ENCODE results near the gene PPT2.
"Not testable (repeated sequence)": the region's sequence is repeated elsewhere in the genome, so short reads cannot be mapped to it uniquely, and the experiment has no call there.

Gene PPT2

GRCh38 chr6:32186151-32186840, 32.4 kb downstream of the PPT2 start:
- Histone ChIP-seq H3K36me3 (replicated peaks in 1 of 2; ENCODE audit: control insufficient read depth in 2 of 2, insufficient read depth in 2 of 2, low read length in 2 of 2) (peaks cover 32 to 59% of the 10 kb centered on the region in 2 donors), H3K4me1 (ENCODE audit: control insufficient read depth in 2 of 2, insufficient read depth in 1 of 2, low read depth in 1 of 2, low read length in 2 of 2) (peaks cover 15 to 16% of the 10 kb centered on the region in 2 donors), H3K27ac (replicated peaks; ENCODE audit: low read length) (peak overlapping the region; percentile 24)
- H3K9ac ChIP-seq (ENCODE audit: low read depth, low read length, poor library complexity); H2AK5ac ChIP-seq (ENCODE audit: low read depth, low read length); H4K8ac ChIP-seq (ENCODE audit: low read depth, low read length); DNase-seq (ENCODE audit: low spot score); H3K27me3 ChIP-seq (ENCODE audit: control insufficient read depth in 3 of 3, insufficient read depth in 3 of 3, low read depth in 1 of 3, low read length in 3 of 3); H2BK12ac ChIP-seq (ENCODE audit: low read length); H4K91ac ChIP-seq (ENCODE audit: low read depth, low read length, poor library complexity); H3K9me3 ChIP-seq (replicated peaks in 1 of 2; ENCODE audit: control insufficient read depth in 2 of 2, insufficient read depth in 1 of 2, low read depth in 1 of 2, low read length in 2 of 2); H3K4me2 ChIP-seq (ENCODE audit: insufficient read depth, low read length, poor library complexity, severe bottlenecking); H2BK15ac ChIP-seq (ENCODE audit: low read length); H3K79me1 ChIP-seq (ENCODE audit: low read depth, low read length); H2BK5ac ChIP-seq (ENCODE audit: low read length); H2AFZ ChIP-seq (ENCODE audit: low read length); H3K4me3 ChIP-seq (ENCODE audit: low read length in 2 of 2); H3K23ac ChIP-seq (ENCODE audit: low read depth, low read length, poor library complexity); H3K4ac ChIP-seq (ENCODE audit: low read length); H2BK120ac ChIP-seq (ENCODE audit: low read depth, low read length); H3K18ac ChIP-seq (ENCODE audit: low read length); H3K14ac ChIP-seq (ENCODE audit: low read length): not testable (repeated sequence)
- WGBS, 2 donors (ENCODE audit: extremely low coverage in 2 of 2, insufficient read length in 2 of 2, insufficient replicate concordance in 1 of 2): no CpG with 5 or more reads among the region's 10 CpGs

GRCh38 chr6:32187009-32187709, 33.2 kb downstream of the PPT2 start:
- H2AK5ac ChIP-seq (ENCODE audit: low read depth, low read length): no peak overlapping the region
- H2BK15ac ChIP-seq (ENCODE audit: low read length): no peak overlapping the region
- DNase-seq (ENCODE audit: low spot score): no peak
- H2BK120ac ChIP-seq (ENCODE audit: low read depth, low read length): no peak overlapping the region
- no peaks in the 10 kb centered on the region for H3K9me3 ChIP-seq (replicated peaks in 1 of 2; ENCODE audit: control insufficient read depth in 2 of 2, insufficient read depth in 1 of 2, low read depth in 1 of 2, low read length in 2 of 2)
- H3K36me3 ChIP-seq (replicated peaks in 1 of 2; ENCODE audit: control insufficient read depth in 2 of 2, insufficient read depth in 2 of 2, low read length in 2 of 2): peaks cover 28 to 51% of the 10 kb centered on the region in 2 donors
- H4K8ac ChIP-seq (ENCODE audit: low read depth, low read length): no peak overlapping the region
- no peak overlapping the region for H2BK5ac ChIP-seq (ENCODE audit: low read length)
- H3K27ac ChIP-seq (replicated peaks; ENCODE audit: low read length): peak overlapping the region; percentile 26
- no peak overlapping the region for H3K18ac ChIP-seq (ENCODE audit: low read length)
- H3K4ac ChIP-seq (ENCODE audit: low read length): no peak overlapping the region
- H3K23ac ChIP-seq (ENCODE audit: low read depth, low read length, poor library complexity): no peak overlapping the region
- H4K91ac ChIP-seq (ENCODE audit: low read depth, low read length, poor library complexity): no peak overlapping the region
- H3K79me1 ChIP-seq (ENCODE audit: low read depth, low read length): peaks cover 7% of the 10 kb centered on the region
- no peak overlapping the region for H3K4me2 ChIP-seq (ENCODE audit: insufficient read depth, low read length, poor library complexity, severe bottlenecking)
- no peaks in the 10 kb centered on the region for H3K27me3 ChIP-seq (ENCODE audit: control insufficient read depth in 3 of 3, insufficient read depth in 3 of 3, low read depth in 1 of 3, low read length in 3 of 3)
- H2BK12ac ChIP-seq (ENCODE audit: low read length): no peak overlapping the region
- H3K14ac ChIP-seq (ENCODE audit: low read length): no peak overlapping the region
- no peak overlapping the region for H2AFZ ChIP-seq (ENCODE audit: low read length)
- no CpG with 5 or more reads among the region's 12 CpGs for WGBS, 2 donors (ENCODE audit: extremely low coverage in 2 of 2, insufficient read length in 2 of 2, insufficient replicate concordance in 1 of 2)
- no peak overlapping the region for H3K9ac ChIP-seq (ENCODE audit: low read depth, low read length, poor library complexity)
- peak overlapping the region in 1 of 2 donors; percentile 15 for H3K4me3 ChIP-seq (ENCODE audit: low read length in 2 of 2)
- H3K4me1 ChIP-seq (ENCODE audit: control insufficient read depth in 2 of 2, insufficient read depth in 1 of 2, low read depth in 1 of 2, low read length in 2 of 2): peaks cover 18 to 23% of the 10 kb centered on the region in 2 donors

DNA sequence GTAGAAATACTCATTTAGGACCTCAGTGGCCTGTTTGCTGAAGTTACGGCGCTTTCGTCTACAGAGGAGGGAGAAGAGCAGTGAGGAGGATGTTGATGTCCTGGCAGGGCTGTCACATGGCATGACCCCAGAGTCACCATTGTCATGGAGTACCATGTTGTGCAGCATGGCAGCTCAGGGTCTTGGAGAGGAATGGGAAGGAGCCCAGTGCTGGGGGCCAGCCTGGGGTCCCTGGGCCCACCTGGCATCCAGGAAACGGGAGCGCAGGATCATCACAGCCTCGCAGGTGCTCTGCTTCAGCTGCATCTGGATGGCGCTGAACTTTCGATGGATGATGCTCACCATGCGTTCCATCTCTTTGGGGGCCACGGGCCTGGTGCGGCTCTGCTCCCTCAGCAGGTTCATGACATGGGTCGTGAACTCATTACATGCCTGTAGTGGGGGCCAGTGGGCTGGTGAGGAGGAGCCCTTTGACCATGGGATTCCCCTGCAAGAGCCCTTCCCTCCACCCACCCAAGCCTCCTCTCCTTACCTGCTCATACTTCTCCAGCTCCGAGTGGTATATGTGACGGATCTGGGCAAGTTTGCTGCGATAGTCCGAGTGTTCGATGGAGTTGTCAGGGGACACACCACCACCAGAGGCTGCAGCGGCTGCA, 33.9 kb downstream of the PPT2 start:
- peak overlapping the region; percentile 55 for H3K9ac ChIP-seq (ENCODE audit: low read depth, low read length, poor library complexity)
- H3K4me1 ChIP-seq (ENCODE audit: control insufficient read depth in 2 of 2, insufficient read depth in 1 of 2, low read depth in 1 of 2, low read length in 2 of 2): peaks cover 23 to 29% of the 10 kb centered on the region in 2 donors
- not testable (repeated sequence) for H3K9me3 ChIP-seq (replicated peaks in 1 of 2; ENCODE audit: control insufficient read depth in 2 of 2, insufficient read depth in 1 of 2, low read depth in 1 of 2, low read length in 2 of 2); H2BK120ac ChIP-seq (ENCODE audit: low read depth, low read length); H2AFZ ChIP-seq (ENCODE audit: low read length); H2BK15ac ChIP-seq (ENCODE audit: low read length); H4K8ac ChIP-seq (ENCODE audit: low read depth, low read length); H3K27ac ChIP-seq (replicated peaks; ENCODE audit: low read length); H4K91ac ChIP-seq (ENCODE audit: low read depth, low read length, poor library complexity); H3K4ac ChIP-seq (ENCODE audit: low read length); H3K14ac ChIP-seq (ENCODE audit: low read length); H3K79me1 ChIP-seq (ENCODE audit: low read depth, low read length); DNase-seq (ENCODE audit: low spot score); H3K18ac ChIP-seq (ENCODE audit: low read length); H2BK5ac ChIP-seq (ENCODE audit: low read length); H2AK5ac ChIP-seq (ENCODE audit: low read depth, low read length); H3K4me2 ChIP-seq (ENCODE audit: insufficient read depth, low read length, poor library complexity, severe bottlenecking); H3K23ac ChIP-seq (ENCODE audit: low read depth, low read length, poor library complexity); H2BK12ac ChIP-seq (ENCODE audit: low read length); H3K27me3 ChIP-seq (ENCODE audit: control insufficient read depth in 3 of 3, insufficient read depth in 3 of 3, low read depth in 1 of 3, low read length in 3 of 3)
- peak overlapping the region; percentile 58 to 75 for H3K4me3 ChIP-seq (ENCODE audit: low read length in 2 of 2)
- peaks cover 22 to 45% of the 10 kb centered on the region in 2 donors for H3K36me3 ChIP-seq (replicated peaks in 1 of 2; ENCODE audit: control insufficient read depth in 2 of 2, insufficient read depth in 2 of 2, low read length in 2 of 2)
- WGBS, 2 donors (ENCODE audit: extremely low coverage in 2 of 2, insufficient read length in 2 of 2, insufficient replicate concordance in 1 of 2): no CpG with 5 or more reads among the region's 18 CpGs
